ENCODE results near the gene KLHDC4. TPM values are rescaled to one million over a fixed set of nuclear protein-coding genes. Genes with fewer than 3 reads are reported as not detected.

Gene KLHDC4
- total and polyA plus RNA-seq, 11 donors = 6.8 to 20.5 (median 14.3) TPM

DNA sequence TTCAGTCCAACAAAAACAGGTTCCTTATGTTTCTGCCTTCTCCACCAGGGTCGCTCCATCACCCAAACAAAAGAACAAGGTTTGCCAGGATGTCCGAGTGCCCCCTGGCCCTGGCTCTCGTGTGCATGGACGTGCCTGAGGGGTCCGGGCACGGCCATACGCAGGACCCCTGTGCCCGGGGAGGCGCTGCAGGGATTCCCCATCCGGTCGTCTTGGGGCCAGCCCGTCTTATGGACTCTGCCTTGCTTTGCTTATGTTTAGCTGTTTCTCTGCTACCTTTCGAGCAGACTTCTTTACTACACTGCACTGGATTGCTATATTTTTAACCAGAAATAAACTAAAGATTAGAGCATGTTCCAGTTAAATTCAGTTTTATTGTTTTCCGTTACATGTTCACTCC is 68.0 kb downstream of the KLHDC4 start:
- intact Hi-C loops (cut with DNase I) = no loop called here
- Histone ChIP-seq H3K27ac (no peak overlapping the region), H3K27me3 (no peaks in the 10 kb centered on the region), H3K36me3 (peaks cover 0 to 24% (median 3%) of the 10 kb centered on the region in 9 donors), H3K4me3 (no peak overlapping the region), H3K4me1 (peaks cover 0 to 9% (median 0%) of the 10 kb centered on the region in 12 donors), H3K9me3 (no peaks in the 10 kb centered on the region)
- ATAC-seq = no peak
- TF ChIP-seq, protein P1, sequence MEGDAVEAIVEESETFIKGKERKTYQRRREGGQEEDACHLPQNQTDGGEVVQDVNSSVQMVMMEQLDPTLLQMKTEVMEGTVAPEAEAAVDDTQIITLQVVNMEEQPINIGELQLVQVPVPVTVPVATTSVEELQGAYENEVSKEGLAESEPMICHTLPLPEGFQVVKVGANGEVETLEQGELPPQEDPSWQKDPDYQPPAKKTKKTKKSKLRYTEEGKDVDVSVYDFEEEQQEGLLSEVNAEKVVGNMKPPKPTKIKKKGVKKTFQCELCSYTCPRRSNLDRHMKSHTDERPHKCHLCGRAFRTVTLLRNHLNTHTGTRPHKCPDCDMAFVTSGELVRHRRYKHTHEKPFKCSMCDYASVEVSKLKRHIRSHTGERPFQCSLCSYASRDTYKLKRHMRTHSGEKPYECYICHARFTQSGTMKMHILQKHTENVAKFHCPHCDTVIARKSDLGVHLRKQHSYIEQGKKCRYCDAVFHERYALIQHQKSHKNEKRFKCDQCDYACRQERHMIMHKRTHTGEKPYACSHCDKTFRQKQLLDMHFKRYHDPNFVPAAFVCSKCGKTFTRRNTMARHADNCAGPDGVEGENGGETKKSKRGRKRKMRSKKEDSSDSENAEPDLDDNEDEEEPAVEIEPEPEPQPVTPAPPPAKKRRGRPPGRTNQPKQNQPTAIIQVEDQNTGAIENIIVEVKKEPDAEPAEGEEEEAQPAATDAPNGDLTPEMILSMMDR (IDR thresholded peaks at IDR 0.05) = no peak
- TF ChIP-seq POLR2A (IDR thresholded peaks at IDR 0.05) = no peak
- WGBS, 4 donors = 93 to 97% (median 94%) methylated on average over 14 of the region's 14 CpGs
- no peak for DNase-seq

DNA sequence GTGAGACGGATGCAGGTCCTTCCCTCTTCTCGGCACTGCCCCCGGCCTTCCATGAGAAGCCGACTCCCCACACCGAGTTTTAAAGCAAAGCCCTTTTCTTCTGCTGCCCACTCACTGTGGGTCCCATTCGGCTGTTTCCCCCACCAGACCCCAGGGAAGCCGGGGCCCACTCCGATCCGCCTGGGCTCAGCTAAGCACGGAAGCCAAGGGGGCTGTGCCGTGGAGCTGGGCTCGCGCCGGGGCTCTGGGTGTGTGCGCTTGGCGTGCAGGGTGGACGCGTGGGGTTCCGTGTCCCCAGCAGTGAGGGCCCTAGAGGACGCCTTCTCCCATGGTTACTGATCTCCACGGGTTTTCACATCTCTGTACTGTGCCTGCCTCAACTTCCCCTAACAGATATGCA is 68.5 kb downstream of the KLHDC4 start:
- Histone ChIP-seq H3K27ac (no peak overlapping the region), H3K36me3 (peaks cover 0 to 20% (median 0%) of the 10 kb centered on the region in 9 donors), H3K9me3 (no peaks in the 10 kb centered on the region), H3K4me3 (no peak overlapping the region), H3K4me1 (peaks cover 0 to 3% (median 0%) of the 10 kb centered on the region in 12 donors), H3K27me3 (no peaks in the 10 kb centered on the region)
- ATAC-seq (no peak), DNase-seq (no peak)
- intact Hi-C loops (cut with DNase I) = no loop called here
- TF ChIP-seq POLR2A (IDR thresholded peaks at IDR 0.05) = no peak
- TF ChIP-seq, protein P1 (IDR thresholded peaks at IDR 0.05) = no peak
- WGBS, 4 donors = 91 to 96% (median 93%) methylated on average over 16 to 21 of the region's 21 CpGs

DNA sequence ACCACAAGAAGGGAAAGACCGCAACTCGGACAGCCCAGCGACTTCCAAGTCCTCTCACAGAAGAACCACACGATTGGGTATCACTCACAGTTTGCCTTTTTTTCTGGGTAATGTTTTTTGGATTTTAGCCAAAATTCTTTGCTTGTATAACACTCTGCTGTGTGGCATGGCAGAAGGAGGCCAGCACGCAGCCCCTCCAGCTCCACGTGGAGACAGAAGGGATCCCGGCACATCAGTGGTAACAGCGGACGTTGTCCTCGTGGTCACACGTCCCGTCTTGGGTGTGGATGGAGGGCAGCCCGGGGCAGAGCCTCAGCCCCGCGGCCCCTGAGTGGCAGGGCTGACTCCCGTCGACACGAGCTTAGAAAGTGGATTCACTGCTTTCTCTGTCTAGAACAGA is 69.1 kb downstream of the KLHDC4 start:
- H3K27ac ChIP-seq = no peak overlapping the region
- no peaks in the 10 kb centered on the region for H3K9me3 ChIP-seq
- ATAC-seq (no peak), DNase-seq (no peak)
- TF ChIP-seq, protein P1 (IDR thresholded peaks at IDR 0.05) = no peak
- TF ChIP-seq POLR2A (IDR thresholded peaks at IDR 0.05) = no peak
- 85 to 89% (median 88%) methylated on average over 18 of the region's 18 CpGs for WGBS, 4 donors
- intact Hi-C loops (cut with DNase I) = no loop called here
- peaks cover 0 to 4% (median 0%) of the 10 kb centered on the region in 12 donors for H3K4me1 ChIP-seq
- H3K27me3 ChIP-seq = no peaks in the 10 kb centered on the region
- H3K36me3 ChIP-seq = peaks cover 0 to 17% (median 0%) of the 10 kb centered on the region in 9 donors
- no peak overlapping the region for H3K4me3 ChIP-seq

DNA sequence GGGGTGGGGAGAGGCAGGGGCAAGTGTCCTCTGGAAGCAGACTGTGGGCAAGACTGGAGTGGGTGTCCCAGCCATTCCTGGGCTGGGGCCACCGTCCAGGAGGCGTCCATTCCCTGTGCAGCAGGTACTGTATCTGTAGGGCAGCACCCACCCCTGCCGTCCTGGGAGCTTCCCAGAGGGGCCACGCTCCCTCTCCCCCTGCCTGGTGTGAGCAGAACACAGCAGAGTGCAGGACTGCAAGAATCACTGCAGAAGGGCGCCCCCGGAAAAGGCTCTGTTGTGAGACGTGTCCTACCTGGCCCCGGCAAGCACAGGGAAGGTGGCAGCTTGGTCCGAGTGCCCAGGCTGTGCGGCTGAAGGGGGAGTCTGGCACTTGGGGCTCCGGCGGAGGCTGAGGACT is 70.3 kb downstream of the KLHDC4 start:
- no peak for TF ChIP-seq POLR2A (IDR thresholded peaks at IDR 0.05)
- TF ChIP-seq, protein P1 (IDR thresholded peaks at IDR 0.05) = no peak
- H3K27me3 ChIP-seq = no peaks in the 10 kb centered on the region
- ATAC-seq (no peak), DNase-seq (no peak)
- H3K4me1 ChIP-seq = peaks cover 0 to 11% (median 0%) of the 10 kb centered on the region in 12 donors
- 94 to 96% (median 95%) methylated on average over 8 to 12 of the region's 12 CpGs for WGBS, 4 donors
- intact Hi-C loops (cut with DNase I) = no loop called here
- H3K9me3 ChIP-seq = no peaks in the 10 kb centered on the region
- peaks cover 0 to 12% (median 0%) of the 10 kb centered on the region in 9 donors for H3K36me3 ChIP-seq
- H3K4me3 ChIP-seq = no peak overlapping the region
- H3K27ac ChIP-seq = no peak overlapping the region
